HG03442 (cell line): Measurements from ENCODE around the gene POLD3.

Experiments used
- ATAC-seq: cut with Tn5 transposase; IDR thresholded peaks from one replicate; pipeline ENCODE4 v1.9.1; 2021; ENCODE audit warnings: mild to moderate bottlenecking, moderate library complexity; ENCODE audit not compliant: unreplicated experiment

POLD3 gene

DNA sequence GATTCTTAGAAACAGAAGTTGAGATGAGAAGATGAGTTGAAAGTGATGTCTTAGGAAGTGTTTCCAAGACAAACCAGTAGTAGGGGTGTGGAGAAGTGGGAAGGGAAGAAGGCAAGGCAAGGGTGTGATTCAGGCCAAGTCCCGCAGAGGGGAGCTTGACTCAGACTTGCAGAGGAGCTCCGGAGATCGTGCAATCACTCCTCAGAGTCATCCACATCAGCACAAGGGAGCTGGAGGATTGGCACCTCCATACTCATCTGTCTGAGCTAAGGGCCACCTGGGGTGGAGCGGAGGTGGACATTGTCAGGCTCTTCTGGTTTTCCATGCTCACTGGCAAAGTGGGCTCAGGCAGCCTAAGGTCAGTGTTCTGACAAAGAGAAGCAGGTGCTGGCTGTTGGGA lies 94.4 kb downstream of the POLD3 start:
- ATAC-seq, result no peak

GRCh38 chr11:74687237-74688023 lies 95.0 kb downstream of the POLD3 start:
- ATAC-seq, result no peak

- no peak for ATAC-seq
Measured at GRCh38 chr11:74689666-74690065, 97.3 kb downstream of the POLD3 start.

DNA sequence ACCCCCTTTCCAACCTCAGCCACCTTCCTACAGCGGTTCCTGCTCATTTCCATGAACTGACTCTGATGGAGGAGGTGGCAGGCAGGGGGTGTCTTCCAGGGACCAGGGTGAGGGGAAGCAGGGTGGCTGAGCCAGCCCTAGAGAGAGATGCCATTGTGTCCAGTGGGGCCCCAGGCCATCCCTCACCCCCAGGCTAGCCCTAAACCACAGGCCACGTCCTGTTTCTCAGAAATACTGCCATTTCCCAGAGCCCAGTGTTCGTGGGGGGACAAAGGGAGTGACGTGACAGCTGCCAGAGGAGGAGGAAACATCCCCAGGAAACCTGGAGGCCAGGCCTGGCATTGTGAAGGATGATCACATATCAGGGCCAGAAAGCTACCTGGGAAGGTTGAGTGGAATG lies 99.4 kb downstream of the POLD3 start:
- ATAC-seq, result no peak
